Adipose tissue (tissue), 3 donors: Measurements from ENCODE around the gene MACROD1. TPM values are rescaled to one million over a fixed set of nuclear protein-coding genes. Genes with fewer than 3 reads are reported as not detected.

ENCODE experiments used
- H3K27ac ChIP-seq: one replicate; pipeline ENCODE4 v1.5.1; 2013; ENCODE audit warnings: low read depth, low read length
- WGBS, 3 donors: extraction: QIAGEN DNeasy Blood & Tissue Kit; methylation state at CpG; one replicate each; pipeline ENCODE4 v1.1.7; 2013; 5-methylcytosine and 5-hydroxymethylcytosine counted together
- polyA plus RNA-seq, 3 donors: library from polyadenylated mRNA; stranded (reverse); fragments of 200-250 nt; gene quantifications; one replicate each; pipeline ENCODE4 v1.2.3, GENCODE V29; 2013
- donor health status: healthy with polysubstance abuse.
- donor health status: Bipolar disorder and iron deficiency.
- donor health status: healthy.

Gene MACROD1
- 10 to 100 TPM; 27.6 to 66.7 (median 38.7) TPM for polyA plus RNA-seq

- no peak within 1 kb of the TSS for H3K27ac ChIP-seq
- WGBS, 3 donors = 0 to 1% (median 0%) methylated on average over 87 to 92 of the region's 92 CpGs
Observed at GRCh38 chr11:64165842-64166635, at the start of gene MACROD1. TSS of gene MACROD1 (minus strand) at chr11:64166113. CDS start at chr11:64165994, 119 bp downstream.

GRCh38 chr11:64211181-64211872, 45.4 kb upstream of the MACROD1 start:
- no peak overlapping the region for H3K27ac ChIP-seq
- WGBS, 3 donors = 87 to 91% (median 88%) methylated on average over 28 to 30 of the region's 30 CpGs

- WGBS, 3 donors = 92 to 96% (median 93%) methylated on average over 18 to 24 of the region's 24 CpGs
- no peak overlapping the region for H3K27ac ChIP-seq
Observed at GRCh38 chr11:64210301-64211020, 44.5 kb upstream of the MACROD1 start.

GRCh38 chr11:64209563-64209843, 43.6 kb upstream of the MACROD1 start:
- 81 to 86% (median 83%) methylated on average over 8 of the region's 8 CpGs for WGBS, 3 donors
- H3K27ac ChIP-seq = no peak overlapping the region

DNA sequence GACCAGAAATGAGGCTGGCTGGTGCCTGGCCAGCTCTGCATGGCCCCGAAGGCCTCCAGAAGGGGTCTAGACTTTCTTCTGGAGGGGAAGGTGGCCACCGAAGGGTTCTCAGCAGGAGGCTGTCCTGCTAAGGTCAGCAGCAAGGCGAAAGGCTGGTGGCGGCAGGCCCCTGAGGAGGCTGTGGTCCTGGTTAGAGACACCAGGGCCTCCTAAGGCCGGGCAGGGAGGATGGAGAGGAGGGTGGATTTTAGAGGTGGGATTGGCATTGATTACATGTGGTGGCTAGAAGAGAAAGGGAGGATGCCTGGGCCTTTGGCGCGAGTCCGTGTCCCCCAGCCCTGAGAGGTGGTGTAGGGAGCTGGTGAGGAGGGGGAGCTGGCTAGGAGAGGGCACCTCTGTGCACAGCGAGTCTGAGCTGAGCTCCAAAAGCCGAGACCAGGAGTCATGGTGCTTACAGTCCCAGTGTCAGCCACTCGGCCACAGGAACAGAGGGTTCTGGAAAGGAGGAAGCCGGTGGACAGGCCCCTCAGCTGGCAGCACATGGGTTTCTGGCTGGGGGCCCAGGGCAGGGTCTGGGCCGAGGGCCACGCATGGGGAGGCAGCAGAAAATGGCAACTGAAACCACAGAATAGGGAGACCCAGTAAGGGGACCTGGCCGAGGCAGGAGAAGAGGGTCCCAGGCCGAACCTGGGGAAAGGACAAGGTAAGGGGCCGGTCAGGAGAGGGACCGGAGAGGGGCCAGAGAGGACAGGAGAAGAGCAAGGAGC, 43.1 kb upstream of the MACROD1 start:
- WGBS, 3 donors = 78 to 89% (median 80%) methylated on average over 18 of the region's 18 CpGs
- no peak overlapping the region for H3K27ac ChIP-seq

GRCh38 chr11:64208086-64208795, 42.3 kb upstream of the MACROD1 start:
- H3K27ac ChIP-seq = no peak overlapping the region
- WGBS, 3 donors = 65 to 89% (median 66%) methylated on average over 23 of the region's 23 CpGs

- 23 to 61% (median 27%) methylated on average over 27 to 30 of the region's 30 CpGs for WGBS, 3 donors
- H3K27ac ChIP-seq = peak overlapping the region; percentile 74
Observed at GRCh38 chr11:64207256-64208085, 41.6 kb upstream of the MACROD1 start.

- peak within 1 kb of the TSS; percentile 74 for H3K27ac ChIP-seq
- WGBS, 3 donors = 46 to 84% (median 58%) methylated on average over 26 to 27 of the region's 27 CpGs
Observed at GRCh38 chr11:64206457-64207255, 40.7 kb upstream of the MACROD1 start, which contains the start of gene FERMT3. TSS of gene FERMT3 (plus strand) at chr11:64206721. CDS start at chr11:64207365, 644 bp downstream.

- 25 to 34% (median 28%) methylated on average over 7 of the region's 7 CpGs for WGBS, 3 donors
- no peak overlapping the region for H3K27ac ChIP-seq
Observed at GRCh38 chr11:64204464-64204989, 38.6 kb upstream of the MACROD1 start.

- no peak overlapping the region for H3K27ac ChIP-seq
- 79 to 87% (median 82%) methylated on average over 16 of the region's 16 CpGs for WGBS, 3 donors
Observed at GRCh38 chr11:64204080-64204440, 38.1 kb upstream of the MACROD1 start.

DNA sequence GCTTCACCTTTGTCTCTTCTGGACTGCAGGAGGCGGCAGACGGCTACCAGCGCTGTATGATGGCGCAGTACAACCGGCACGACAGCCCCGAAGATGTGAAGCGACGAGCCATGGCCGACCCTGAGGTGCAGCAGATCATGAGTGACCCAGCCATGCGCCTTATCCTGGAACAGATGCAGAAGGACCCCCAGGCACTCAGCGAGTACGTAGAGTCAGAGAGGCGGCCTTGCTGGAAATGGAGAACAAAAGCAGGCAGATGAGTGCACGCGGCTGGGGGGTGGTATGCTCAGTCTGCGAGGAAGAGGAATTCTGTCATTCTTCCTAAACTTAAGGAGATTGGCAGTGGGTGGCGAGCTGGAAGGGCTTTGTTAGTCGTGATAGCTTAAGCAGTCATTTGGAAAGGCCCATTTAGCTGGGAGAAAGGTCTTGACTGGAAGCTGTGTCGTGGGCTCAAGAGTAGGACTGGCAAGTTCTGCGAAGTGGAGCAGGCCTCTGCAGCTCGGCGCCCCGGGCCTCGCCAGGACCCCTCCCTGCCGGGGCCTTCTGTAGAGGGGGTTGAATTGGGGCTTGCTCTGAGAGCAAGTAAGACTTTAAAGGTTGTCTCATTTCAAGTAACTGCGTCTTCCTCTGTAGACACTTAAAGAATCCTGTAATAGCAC, 37.6 kb upstream of the MACROD1 start:
- no peak overlapping the region for H3K27ac ChIP-seq

DNA sequence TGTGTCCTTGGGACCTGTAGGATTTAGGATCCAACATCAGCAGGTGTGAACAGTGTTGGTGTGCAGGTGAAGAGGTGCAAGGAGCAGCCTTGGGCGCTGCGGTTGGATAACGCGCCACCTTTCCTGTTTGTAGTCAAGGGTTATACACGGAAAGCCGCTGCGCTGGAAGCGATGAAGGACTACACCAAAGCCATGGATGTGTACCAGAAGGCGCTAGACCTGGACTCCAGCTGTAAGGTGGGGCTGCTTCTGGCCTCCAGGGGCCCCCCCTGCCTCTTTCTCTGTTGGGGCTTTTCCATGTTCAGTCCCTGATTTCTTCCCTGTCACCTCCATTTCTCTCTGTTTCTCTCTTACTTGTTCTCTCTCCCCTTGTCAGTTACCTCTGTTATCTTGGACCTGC, 37.1 kb upstream of the MACROD1 start:
- 93 to 97% (median 96%) methylated on average over 9 of the region's 9 CpGs for WGBS, 3 donors
- no peak overlapping the region for H3K27ac ChIP-seq

More for the DNA sequence above, 37.6 kb upstream of the MACROD1 start:
- WGBS, 3 donors = 89 to 92% (median 91%) methylated on average over 27 of the region's 27 CpGs

DNA sequence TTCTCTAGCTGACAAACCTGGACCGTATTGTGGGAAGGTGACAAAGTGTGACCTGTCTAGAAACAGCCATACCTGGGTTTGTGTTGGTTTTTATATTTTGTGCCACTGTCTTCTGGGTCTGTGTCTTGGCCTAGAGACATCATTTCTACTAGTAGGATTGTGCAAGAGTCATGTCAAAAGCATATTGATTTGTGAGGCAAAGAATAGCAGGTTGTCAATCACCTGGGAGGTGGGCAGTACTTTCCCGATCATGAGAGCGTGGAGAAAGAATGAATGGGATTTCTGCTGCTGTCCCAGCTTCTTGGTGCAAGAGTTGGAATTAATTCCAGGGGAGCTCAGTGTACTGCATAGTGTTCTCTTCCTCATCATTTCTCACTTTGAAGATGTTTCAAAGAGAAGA, 35.6 kb upstream of the MACROD1 start:
- H3K27ac ChIP-seq = no peak overlapping the region
- 48 to 87% (median 83%) methylated on average over 3 of the region's 3 CpGs for WGBS, 3 donors

DNA sequence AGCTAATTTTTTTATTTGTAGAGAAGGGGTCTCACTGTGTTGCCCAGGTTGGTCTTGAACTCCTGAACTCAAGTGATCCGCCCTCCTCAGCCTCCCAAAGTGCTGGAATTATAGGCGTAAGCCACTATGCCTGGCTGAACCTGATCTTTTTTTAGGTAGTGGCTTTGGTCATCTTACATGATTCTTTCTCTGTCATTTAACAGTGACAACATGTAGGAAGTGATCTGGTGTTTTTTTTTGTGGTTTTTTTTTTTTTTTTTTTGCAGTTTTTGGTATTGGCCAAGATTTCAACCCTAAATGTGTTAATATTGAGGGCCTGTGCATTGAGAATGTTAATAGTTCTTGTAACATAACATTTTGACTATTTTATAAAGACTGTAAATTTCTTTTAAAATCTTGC, 32.6 kb upstream of the MACROD1 start:
- no peak overlapping the region for H3K27ac ChIP-seq
- 93 to 100% (median 95%) methylated on average over 2 of the region's 2 CpGs for WGBS, 3 donors

DNA sequence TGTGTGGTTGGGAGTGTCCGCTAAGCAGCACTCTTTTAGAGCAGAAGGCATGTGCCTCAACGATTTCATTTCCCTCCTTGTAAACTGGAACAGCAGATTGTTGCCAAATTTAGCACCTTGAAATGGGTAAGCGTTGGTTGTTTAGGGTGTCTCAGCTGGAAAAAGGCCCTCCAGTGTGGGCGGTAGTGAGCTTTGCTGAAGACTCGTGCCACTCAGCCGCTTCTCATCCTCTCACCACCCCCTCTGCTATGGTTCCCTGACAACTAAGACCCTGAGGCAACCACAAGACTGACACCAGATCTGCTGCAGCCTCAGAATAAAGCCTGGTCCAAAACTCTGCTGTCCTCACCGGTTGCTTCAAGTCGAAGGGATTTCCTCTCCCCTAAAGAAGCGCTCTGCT, 30.7 kb upstream of the MACROD1 start:
- no peak overlapping the region for H3K27ac ChIP-seq
- 80 to 87% (median 83%) methylated on average over 9 of the region's 9 CpGs for WGBS, 3 donors

GRCh38 chr11:64192434-64192833, 26.5 kb upstream of the MACROD1 start:
- WGBS, 3 donors = 81 to 91% (median 89%) methylated on average over 5 of the region's 5 CpGs
- H3K27ac ChIP-seq = no peak overlapping the region
